ENCODE measurements around the gene NOL8.
A peak's percentile ranks its signal among the peaks of the same experiment; 100 is the strongest.

Gene NOL8

GRCh38 chr9:92310562-92310961, 14.6 kb downstream of the NOL8 start:
- no peak for DNase-seq

DNA sequence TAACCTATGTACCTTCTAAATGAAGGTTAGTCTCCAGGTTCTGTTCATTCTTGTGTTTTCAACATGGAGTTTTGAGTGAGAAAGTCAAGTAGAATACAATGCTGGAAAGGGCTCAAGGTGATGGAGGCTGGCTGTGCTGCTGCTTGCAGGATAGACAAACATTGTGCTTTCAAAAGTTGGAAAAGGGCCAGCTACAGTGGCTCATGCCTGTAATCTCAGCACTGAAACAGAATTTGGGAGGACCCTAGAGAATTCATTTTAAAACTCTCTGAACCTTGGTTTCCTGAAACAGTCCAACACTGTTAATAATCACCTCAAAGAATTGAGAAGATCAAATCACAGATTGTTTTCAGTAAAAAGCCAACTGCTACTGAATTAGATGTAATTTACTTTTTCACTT, 16.3 kb downstream of the NOL8 start:
- DNase-seq, result no peak

DNA sequence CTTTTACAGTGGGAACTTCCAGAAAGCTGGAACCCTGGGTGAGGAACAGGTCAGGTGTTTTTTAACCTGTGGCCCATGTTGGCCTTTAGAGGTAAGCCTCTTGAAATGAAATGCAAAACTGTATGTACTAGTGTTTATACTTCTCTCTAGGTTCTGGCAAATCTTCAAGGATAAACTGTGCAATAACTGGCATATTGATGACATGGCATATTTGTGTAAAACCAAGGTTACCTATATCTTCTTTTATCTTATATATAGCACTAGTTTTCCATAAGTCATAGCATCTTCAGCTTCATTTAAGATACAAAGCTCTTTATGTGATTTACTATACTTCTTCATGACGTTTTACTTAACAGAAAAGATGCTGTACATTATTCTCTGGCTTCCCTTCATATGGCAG, 24.2 kb downstream of the NOL8 start:
- DNase-seq, result no peak

DNA sequence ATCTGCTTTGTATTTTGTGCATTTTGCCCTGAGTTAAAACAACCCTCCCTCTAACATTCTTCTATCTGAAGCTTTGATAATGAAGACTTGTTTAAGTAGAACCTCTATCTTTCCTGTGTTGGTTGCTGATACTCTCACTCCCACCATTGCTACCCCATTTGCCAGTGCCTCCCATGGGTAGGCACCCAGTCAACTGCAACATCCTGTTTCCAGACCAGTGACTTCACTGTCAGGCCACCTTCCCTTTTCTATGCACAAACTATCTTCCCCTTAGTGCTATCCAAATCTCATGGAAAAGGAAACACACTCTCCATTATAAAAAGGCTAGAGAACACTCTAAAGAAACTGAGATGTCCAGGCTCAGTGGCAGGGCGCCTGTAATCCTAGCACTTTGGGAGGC, 26.0 kb downstream of the NOL8 start:
- DNase-seq, result peak; percentile 55

- DNase-seq, result no peak
These were observed 27.1 kb downstream of the NOL8 start for GRCh38 chr9:92298036-92298435.

DNA sequence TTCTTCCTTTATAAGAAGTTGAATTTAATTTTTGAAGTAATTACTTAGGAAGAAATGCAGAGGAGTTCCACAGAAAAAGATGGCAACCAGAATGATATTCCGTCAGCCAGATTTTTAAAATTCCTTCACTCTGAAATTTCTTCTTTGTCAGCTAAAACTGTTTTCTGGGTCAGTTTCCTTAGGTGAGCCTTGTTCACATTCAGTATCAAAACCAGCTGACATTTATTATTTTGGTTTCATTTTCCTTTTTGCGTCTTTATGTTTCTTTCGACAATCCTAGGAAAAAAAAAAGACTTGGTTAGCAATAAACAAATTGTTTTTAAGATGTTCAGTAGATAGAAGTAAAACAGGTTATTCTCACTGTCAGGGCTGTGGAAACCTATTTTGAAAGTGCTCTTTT, 27.5 kb downstream of the NOL8 start:
- peak; percentile 13 for DNase-seq

DNA sequence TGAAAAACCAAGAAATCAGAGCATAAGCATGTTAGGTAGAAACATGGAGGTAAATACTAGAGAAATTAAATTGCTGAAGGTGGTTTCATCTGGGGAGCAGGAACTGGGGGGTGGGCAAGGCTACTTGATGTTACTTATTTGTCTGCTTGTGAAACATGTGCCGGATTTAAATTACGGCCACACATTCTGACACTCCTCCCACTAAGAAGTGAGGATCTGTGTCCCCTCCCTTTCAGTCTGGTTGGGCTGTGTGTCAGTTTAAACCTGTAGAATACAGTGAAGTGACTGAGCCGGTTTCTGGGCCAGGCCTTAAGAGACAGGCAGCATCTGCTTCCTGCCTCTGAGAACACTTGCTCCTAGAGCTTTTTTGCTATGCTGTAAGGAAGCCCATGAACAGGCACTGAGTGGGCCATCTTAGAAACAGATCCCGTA, 29.3 kb downstream of the NOL8 start:
- no peak for DNase-seq

DNA sequence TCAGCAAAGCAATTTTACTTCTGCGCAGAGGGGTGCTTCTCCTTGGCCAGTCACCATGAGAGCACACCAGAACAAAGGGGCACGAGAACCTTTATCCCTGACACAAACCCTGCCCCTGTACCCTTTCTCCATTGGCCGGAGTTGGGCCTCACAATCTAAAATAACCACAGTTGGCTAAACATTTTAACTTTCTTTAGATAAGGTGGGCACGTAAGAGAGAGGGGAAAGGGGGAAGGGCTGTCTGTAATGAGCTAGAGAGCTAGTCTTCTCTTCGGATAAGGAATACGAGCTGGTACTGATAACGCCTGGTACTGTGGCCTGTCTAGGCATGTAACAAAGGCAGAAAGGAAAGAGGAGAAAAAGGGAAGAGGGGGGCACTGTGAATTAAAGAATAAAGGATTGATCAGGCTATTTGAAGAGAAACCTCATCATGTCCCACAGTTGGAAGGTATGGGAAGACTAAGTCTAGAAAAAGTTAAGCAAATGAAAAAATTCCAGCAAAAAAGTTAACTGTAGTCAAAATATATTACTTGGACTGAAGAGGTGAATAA, 29.8 kb downstream of the NOL8 start:
- DNase-seq, result no peak

DNA sequence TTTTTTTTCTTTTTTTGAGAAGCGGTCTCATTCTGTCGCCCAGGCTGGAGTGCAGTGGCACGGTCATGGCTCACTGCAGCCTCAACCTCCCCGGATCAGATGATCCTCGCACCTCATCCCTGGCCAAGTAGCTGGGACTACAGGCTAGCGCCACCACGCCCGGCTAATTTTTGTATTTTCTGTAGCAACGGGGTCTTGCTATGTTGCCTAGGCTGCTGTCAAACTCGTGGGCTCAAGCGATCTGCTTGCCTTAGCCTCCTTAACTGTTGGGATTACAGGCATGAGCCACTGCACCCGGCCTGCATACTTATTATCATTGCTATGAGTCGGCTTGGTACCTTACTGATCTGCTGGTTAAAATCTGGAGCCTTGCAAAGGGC, 30.9 kb downstream of the NOL8 start:
- DNase-seq, result no peak

DNA sequence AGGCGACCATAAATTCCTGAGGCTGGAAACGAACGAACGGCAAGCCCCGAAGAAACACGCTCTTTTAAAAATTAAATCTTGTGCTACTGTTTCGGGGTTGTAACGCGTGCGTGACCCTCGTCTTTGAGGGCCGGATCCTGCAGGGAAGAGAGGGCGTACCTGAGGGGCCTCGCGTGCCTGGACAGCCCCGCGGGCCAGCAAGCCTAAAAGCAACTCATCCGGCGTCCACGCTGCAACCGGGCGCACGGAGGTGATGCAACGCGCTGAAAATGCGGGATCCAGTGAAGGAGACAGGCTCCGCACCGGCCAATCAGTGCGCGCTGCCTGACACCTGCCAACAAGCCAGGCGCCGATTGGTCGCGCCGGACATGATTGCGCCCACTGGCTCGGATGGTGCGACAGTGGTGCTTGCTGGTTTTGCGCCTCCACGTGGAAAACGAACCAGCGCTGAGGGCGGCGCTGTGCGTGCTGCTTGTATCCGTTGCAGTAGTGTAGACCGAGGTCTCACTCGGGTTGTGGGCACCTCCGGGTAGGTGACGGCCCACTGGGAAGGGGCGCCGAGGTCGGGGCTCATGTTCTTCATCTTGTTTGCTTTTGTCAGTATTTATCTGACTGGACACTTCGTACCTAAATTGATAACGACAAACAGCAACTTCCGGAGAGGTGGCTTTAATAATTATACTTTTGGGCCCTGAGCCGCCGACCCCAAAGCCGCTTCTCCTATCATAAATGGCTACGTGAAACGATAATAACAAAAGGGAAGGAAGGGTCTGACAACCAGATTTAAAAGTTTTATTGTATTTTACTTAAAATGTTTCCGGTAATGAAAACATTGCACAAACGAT, 31.5 kb downstream of the NOL8 start, which contains the start of gene IARS1:
Gene IARS1 (minus strand): TSS at position 246 of the 845 bp plus-strand sequence. CDS start 4,278 bp downstream, outside the sequence.
- DNase-seq, result peak; percentile 98

- no peak for DNase-seq
These were observed 32.1 kb downstream of the NOL8 start for GRCh38 chr9:92293075-92293354.

- DNase-seq, result peak; percentile 77
These were observed 32.6 kb downstream of the NOL8 start for GRCh38 chr9:92292338-92293074.

GRCh38 chr9:92291577-92291976, 33.6 kb downstream of the NOL8 start:
- DNase-seq, result no peak

DNA sequence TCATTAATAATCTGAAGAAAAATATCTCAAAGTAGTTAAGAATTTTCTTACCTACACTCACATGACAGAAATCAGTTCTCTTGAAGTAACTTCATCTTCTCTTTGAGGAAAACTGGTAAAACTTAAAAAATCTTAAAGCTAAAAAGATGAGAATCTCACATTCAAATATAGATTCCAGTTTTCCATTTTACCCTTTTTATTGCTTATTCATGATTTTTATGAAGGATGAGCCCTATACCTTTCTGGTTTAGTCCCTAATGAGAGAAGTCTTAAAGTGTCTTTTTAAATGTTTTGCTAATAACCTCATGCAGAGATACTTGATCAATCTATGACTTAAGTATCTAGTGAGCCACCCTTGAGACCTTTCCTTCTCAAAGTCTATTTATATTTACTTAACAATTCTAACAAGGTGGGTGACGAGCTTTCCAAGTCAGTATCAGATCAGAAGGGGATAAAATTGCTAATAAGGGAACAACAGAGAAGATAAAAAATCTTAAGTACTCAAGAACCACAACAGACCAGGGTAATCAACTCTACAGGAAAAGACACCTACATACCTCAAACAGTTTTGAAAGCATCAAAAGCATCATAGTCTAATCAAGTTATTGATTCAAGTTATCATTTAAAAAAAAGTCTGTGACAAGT, 34.2 kb downstream of the NOL8 start:
- no peak for DNase-seq

- no peak for DNase-seq
These were observed 35.3 kb downstream of the NOL8 start for GRCh38 chr9:92289708-92290390.

GRCh38 chr9:92279302-92279701, 45.8 kb downstream of the NOL8 start:
- no peak for DNase-seq

DNA sequence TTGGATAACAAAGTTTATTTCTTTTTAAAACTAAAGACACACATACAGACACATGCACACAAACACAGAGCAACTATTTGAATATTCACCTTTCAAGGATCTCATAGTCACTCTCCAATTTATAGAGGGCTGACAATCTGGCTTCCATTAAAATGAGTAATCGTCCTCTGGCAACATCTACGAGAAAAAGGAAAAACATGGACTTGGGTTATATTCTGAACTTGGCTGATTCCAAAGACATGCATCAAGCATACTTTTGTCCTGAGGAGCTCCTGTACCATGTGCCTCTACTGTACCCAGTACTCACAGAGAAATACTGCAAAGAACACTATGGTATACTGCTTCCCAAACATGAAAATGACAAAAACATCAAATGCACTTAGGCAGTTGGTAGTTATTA, 47.0 kb downstream of the NOL8 start:
- no peak for DNase-seq

GRCh38 chr9:92276331-92277032, 48.7 kb downstream of the NOL8 start:
- DNase-seq, result no peak

DNA sequence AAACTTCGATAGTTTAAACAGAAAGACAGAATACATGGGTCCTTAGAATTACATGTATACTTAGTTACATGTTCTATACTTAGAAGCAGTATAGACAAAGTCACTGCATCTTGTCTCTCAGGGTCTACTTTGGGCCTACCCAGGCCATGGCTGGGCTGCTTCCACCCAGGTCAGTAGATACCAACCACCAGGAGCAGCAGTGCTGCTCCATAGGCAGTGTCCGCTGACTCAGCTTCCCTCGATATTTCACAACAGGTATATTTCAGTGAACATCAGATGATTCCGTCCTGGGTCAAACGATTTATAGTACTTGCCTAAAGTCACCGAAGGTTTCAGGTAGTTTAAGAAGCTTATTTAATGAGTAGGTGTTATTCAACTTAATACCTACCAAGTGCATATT, 49.6 kb downstream of the NOL8 start:
- DNase-seq, result peak; percentile 25

DNA sequence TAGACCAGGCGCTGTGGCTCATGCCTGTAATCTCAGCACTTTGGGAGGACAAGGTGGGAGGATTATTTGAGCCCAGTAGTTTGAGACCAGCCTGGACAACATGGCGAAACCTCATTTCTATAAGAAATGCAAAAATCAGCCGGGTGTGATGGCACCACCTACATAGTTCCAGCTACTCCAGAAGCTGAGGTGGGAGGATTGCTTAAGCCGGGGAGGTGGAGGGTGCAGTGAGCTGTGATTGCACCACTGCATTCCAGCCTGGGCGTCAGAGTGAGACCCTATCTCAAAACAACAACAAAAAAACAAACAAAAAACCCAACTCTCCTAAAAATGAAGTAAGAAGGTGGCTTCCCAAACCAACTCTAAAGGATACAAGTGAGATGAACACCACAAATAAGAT, 54.6 kb downstream of the NOL8 start:
- no peak for DNase-seq

DNA sequence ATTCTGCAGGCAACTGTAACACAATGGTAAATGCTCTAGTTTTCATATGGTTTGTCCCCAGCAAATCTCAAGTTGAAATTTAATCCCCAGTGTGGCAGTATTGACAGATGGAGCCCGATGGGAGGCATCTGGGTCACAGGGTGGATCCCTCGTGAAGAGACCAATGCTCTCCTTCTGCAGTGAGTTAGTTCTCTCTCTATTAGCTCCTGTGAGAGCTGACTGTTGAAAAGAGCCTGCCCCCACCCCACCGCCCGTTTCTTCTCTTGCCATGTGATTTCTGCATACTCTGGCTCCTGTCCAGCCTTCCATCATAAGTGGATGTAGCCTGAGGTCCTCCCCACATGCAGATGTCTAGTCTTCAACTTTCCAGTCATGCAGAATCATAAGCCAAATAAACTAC, 58.7 kb downstream of the NOL8 start:
- no peak for DNase-seq

DNA sequence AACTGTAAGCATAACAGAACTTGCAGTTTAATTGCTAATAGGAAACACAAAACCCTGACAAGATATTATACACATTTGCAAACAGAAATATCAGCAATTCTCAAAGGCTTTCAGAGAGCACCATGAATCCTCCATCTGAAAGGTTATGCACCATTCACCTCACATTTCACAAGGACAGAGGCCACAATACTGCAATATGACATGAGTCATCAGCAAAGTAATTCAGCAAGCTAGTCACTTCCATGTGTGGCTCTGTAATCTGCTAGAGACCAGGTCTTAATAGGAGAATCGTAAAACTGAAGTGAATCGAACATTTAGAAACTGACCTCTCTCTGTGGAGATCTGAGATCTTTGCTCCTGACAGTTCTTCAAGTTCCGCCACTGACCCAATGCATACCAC, 60.0 kb downstream of the NOL8 start:
- peak; percentile 49 for DNase-seq

All from inflammatory macrophage treated with lipopolysaccharide for 4 hours (primary cell).